ENCODE data around the gene TMEM179.
"Not testable (repeated sequence)": the region's sequence is repeated elsewhere in the genome, so short reads cannot be mapped to it uniquely, and the experiment has no call there.

The TMEM179 gene

DNA sequence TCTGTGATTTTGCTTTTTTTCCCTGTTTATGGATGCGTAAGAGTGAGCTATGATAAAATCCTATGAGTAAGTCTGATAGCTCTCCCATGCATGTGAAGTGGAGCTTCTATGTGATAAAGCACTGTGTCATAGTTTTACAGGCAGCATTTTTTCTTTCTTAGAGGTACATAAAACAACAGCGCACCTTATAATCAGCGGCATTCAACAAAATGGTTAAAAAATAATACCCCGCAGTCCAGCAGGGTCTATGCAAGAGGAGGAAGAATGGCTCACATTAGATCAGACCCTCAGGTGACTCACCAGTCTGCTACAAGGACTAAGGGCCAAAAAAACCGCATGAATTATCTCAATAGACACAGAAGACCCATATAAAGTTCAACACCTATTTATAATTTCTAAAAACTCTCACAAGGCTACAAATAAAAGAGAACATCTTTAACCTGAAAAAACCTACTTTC lies 33.0 kb upstream of the TMEM179 start (continued):
- TF ChIP-seq, protein P1, sequence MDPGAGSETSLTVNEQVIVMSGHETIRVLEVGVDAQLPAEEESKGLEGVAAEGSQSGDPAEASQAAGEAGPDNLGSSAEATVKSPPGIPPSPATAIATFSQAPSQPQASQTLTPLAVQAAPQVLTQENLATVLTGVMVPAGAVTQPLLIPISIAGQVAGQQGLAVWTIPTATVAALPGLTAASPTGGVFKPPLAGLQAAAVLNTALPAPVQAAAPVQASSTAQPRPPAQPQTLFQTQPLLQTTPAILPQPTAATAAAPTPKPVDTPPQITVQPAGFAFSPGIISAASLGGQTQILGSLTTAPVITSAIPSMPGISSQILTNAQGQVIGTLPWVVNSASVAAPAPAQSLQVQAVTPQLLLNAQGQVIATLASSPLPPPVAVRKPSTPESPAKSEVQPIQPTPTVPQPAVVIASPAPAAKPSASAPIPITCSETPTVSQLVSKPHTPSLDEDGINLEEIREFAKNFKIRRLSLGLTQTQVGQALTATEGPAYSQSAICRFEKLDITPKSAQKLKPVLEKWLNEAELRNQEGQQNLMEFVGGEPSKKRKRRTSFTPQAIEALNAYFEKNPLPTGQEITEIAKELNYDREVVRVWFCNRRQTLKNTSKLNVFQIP (CRISPR knock-in tag; IDR thresholded peaks at IDR 0.05; ENCODE audit: borderline replicate concordance, low read depth) = no peak
- TF ChIP-seq TOX (CRISPR knock-in tag; IDR thresholded peaks at IDR 0.05; ENCODE audit: borderline replicate concordance) (no peak), TCF4 (CRISPR knock-in tag; IDR thresholded peaks at IDR 0.05; ENCODE audit: borderline replicate concordance) (no peak), ZFP3 (CRISPR knock-in tag; IDR thresholded peaks at IDR 0.05) (no peak), ZNF8 (CRISPR knock-in tag; IDR thresholded peaks at IDR 0.05) (no peak), BACH2 (CRISPR knock-in tag; IDR thresholded peaks at IDR 0.05; ENCODE audit: borderline replicate concordance) (no peak), GLIS3 (CRISPR knock-in tag; IDR thresholded peaks at IDR 0.05) (no peak)
- TF ChIP-seq, protein P2, sequence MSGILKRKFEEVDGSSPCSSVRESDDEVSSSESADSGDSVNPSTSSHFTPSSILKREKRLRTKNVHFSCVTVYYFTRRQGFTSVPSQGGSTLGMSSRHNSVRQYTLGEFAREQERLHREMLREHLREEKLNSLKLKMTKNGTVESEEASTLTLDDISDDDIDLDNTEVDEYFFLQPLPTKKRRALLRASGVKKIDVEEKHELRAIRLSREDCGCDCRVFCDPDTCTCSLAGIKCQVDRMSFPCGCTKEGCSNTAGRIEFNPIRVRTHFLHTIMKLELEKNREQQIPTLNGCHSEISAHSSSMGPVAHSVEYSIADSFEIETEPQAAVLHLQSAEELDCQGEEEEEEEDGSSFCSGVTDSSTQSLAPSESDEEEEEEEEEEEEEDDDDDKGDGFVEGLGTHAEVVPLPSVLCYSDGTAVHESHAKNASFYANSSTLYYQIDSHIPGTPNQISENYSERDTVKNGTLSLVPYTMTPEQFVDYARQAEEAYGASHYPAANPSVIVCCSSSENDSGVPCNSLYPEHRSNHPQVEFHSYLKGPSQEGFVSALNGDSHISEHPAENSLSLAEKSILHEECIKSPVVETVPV (CRISPR knock-in tag; IDR thresholded peaks at IDR 0.05) = no peak

DNA sequence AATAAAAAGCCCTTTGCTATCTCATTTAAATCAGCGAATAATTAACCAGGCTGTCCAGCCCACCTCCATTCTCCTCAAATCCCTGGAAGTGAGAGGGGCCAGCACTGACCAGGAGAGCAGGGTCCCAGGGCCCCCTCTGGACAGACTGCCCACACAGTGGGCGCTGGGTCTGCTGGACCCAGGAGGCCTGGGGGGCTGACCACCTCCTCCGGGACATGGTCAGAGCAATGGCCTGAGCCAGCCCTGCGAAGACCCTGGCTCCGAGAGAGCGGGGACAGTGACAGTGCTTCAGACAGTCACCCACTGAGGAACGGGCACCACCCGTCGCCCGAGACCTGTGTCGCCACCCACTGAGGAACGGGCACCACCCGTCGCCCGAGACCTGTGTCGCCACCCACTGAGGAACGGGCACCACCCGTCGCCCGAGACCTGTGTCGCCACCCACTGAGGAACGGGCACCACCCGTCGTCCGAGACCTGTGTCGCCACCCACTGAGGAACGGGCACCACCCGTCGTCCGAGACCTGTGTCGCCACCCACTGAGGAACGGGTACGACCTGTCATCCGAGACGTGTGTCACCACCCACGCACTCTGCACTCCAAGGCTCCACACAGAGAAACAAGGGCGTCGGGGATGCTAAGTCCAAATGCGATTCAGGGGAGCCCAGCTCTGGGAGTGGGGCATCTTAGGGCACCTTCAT lies 32.4 kb upstream of the TMEM179 start:
- ATAC-seq = not testable (repeated sequence)

DNA sequence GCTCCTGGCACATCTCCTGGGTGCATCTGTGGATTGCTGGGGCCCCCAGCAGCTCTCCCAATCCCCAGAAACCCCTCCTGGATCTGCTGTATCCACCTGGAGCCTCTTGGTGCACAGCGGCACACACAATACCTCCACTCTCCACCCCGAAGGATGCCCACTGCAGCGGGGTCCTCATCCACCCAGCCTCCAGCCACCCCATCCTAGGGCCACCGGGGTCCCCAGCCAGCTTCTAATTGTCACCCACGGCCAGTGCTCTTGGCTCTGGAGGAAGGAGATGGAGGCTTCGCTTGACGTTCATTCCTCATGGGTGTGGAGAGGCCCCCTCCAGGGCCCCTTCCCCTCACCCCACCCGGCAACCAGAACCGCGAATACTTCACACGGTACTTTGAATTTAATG lies 31.6 kb upstream of the TMEM179 start:
- ATAC-seq = no peak
- TF ChIP-seq, protein P1 (CRISPR knock-in tag; IDR thresholded peaks at IDR 0.05; ENCODE audit: borderline replicate concordance, low read depth) = no peak
- TF ChIP-seq PPARA (CRISPR knock-in tag; IDR thresholded peaks at IDR 0.05; ENCODE audit: borderline replicate concordance) = no peak
- TF ChIP-seq, protein P3, sequence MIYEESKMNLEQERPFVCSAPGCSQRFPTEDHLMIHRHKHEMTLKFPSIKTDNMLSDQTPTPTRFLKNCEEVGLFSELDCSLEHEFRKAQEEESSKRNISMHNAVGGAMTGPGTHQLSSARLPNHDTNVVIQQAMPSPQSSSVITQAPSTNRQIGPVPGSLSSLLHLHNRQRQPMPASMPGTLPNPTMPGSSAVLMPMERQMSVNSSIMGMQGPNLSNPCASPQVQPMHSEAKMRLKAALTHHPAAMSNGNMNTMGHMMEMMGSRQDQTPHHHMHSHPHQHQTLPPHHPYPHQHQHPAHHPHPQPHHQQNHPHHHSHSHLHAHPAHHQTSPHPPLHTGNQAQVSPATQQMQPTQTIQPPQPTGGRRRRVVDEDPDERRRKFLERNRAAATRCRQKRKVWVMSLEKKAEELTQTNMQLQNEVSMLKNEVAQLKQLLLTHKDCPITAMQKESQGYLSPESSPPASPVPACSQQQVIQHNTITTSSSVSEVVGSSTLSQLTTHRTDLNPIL (CRISPR knock-in tag; IDR thresholded peaks at IDR 0.05; ENCODE audit: low read depth) = no peak
- no peak for TF ChIP-seq ZNF70 (CRISPR knock-in tag; IDR thresholded peaks at IDR 0.05)
- TF ChIP-seq TOX (CRISPR knock-in tag; IDR thresholded peaks at IDR 0.05; ENCODE audit: borderline replicate concordance) = no peak
- no peak for TF ChIP-seq ISL1 (CRISPR knock-in tag; IDR thresholded peaks at IDR 0.05)
- TF ChIP-seq CSDC2 (CRISPR knock-in tag; IDR thresholded peaks at IDR 0.05) = no peak
- no peak for TF ChIP-seq ZFP30 (CRISPR knock-in tag; IDR thresholded peaks at IDR 0.05)
- no peak for TF ChIP-seq ZNF565 (CRISPR knock-in tag; conservative IDR thresholded peaks at IDR 0.05; ENCODE audit: low read depth)
- no peak for TF ChIP-seq TCF4 (CRISPR knock-in tag; IDR thresholded peaks at IDR 0.05; ENCODE audit: borderline replicate concordance)
- TF ChIP-seq ZFP3 (CRISPR knock-in tag; IDR thresholded peaks at IDR 0.05) = no peak
- no peak for TF ChIP-seq ZC3H10 (CRISPR knock-in tag; IDR thresholded peaks at IDR 0.05)
- no peak for TF ChIP-seq BACH2 (CRISPR knock-in tag; IDR thresholded peaks at IDR 0.05; ENCODE audit: borderline replicate concordance)
- TF ChIP-seq ARNTL (CRISPR knock-in tag; IDR thresholded peaks at IDR 0.05; ENCODE audit: borderline replicate concordance, low read depth) = no peak
- TF ChIP-seq, protein P2 (CRISPR knock-in tag; IDR thresholded peaks at IDR 0.05) = no peak
- no peak for TF ChIP-seq SNAI2 (CRISPR knock-in tag; IDR thresholded peaks at IDR 0.05)
- TF ChIP-seq RARB (CRISPR knock-in tag; IDR thresholded peaks at IDR 0.05) = no peak
- TF ChIP-seq ZNF8 (CRISPR knock-in tag; IDR thresholded peaks at IDR 0.05) = no peak

DNA sequence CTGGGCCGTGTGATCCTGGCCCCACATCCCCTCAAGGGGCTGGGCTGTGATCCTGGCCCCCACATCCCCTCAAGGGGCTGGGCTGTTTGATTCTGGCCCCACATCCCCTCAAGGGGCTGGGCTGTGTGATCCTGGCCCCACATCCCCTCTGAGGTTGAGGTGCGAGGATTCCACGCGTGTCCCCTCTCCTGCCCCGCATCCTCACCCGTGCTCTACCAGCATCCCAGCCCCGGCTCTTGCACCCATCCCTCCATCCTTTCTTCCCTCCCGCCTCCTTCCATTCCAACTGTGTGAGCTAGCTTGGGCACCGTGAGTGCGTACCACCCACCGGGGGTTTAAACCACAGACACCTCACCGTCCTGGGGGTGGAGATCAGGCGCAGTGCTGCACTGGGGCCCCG lies 31.1 kb upstream of the TMEM179 start:
- TF ChIP-seq ZC3H10 (CRISPR knock-in tag; IDR thresholded peaks at IDR 0.05) (no peak), OSR1 (CRISPR knock-in tag; IDR thresholded peaks at IDR 0.05) (no peak), ZFP3 (CRISPR knock-in tag; IDR thresholded peaks at IDR 0.05) (no peak), GLIS3 (CRISPR knock-in tag; IDR thresholded peaks at IDR 0.05) (no peak), ZNF70 (CRISPR knock-in tag; IDR thresholded peaks at IDR 0.05) (no peak), ZNF565 (CRISPR knock-in tag; conservative IDR thresholded peaks at IDR 0.05; ENCODE audit: low read depth) (no peak), TCF4 (CRISPR knock-in tag; IDR thresholded peaks at IDR 0.05; ENCODE audit: borderline replicate concordance) (no peak), CSDC2 (CRISPR knock-in tag; IDR thresholded peaks at IDR 0.05) (no peak), ESRRG (CRISPR knock-in tag; IDR thresholded peaks at IDR 0.05) (no peak), BACH2 (CRISPR knock-in tag; IDR thresholded peaks at IDR 0.05; ENCODE audit: borderline replicate concordance) (no peak), ZFP30 (CRISPR knock-in tag; IDR thresholded peaks at IDR 0.05) (no peak), TOX (CRISPR knock-in tag; IDR thresholded peaks at IDR 0.05; ENCODE audit: borderline replicate concordance) (no peak)
- TF ChIP-seq, protein P2 (CRISPR knock-in tag; IDR thresholded peaks at IDR 0.05) = no peak
- TF ChIP-seq, protein P1 (CRISPR knock-in tag; IDR thresholded peaks at IDR 0.05; ENCODE audit: borderline replicate concordance, low read depth) = no peak
- no peak for ATAC-seq

All from SK-N-SH treated with all-trans-retinoic acid at 6 μM for 48 hours (cell line).